Stimulated activated CD8-positive, alpha-beta memory T cell treated with anti-CD3 and anti-CD28 coated beads, Interleukin-2, amount 100 ng/mL, for 48 hours (primary cell): ENCODE data around the gene TUG1.

Experiments
- DNase-seq, 2 donors: peaks; one replicate each; pipeline ENCODE4 v3.0.0-alpha.2; 2020; ENCODE audit warnings: low read depth in 2 of 2

TUG1 gene

GRCh38 chr22:31001124-31001770 lies 32.2 kb downstream of the TUG1 start:
- no peak for DNase-seq

- DNase-seq: no peak
These were observed 36.5 kb downstream of the TUG1 start for GRCh38 chr22:31005535-31005934.

GRCh38 chr22:31019191-31019930 lies 50.3 kb downstream of the TUG1 start:
- no peak for DNase-seq

DNA sequence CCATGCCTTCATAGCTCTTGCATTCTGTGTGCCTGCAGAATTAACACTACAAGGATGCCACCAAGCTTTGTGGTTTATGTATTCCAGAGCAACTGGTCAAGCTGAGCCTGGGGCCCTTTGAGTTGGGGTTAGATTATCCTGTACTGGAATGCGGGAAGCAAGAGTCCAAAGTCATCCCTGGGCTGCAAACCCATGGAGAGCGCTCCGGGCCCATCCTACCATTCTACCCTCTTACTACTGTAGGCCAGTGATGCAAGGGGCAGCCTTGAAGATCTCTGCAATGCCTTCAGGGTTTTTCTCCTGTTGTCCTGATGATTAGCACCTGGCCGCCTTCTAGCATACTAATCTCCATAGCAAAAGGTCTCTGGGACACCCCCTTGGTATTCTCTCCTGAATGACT lies 51.3 kb downstream of the TUG1 start:
- DNase-seq: no peak

GRCh38 chr22:31022516-31022915 lies 53.5 kb downstream of the TUG1 start:
- no peak for DNase-seq
